ENCODE measurements around the gene DELE1. TPM values are rescaled to one million over a fixed set of nuclear protein-coding genes. Genes with fewer than 3 reads are reported as not detected.

DELE1 gene
- total RNA-seq, 1 donor from 2014 or later, result 108 TPM

DNA sequence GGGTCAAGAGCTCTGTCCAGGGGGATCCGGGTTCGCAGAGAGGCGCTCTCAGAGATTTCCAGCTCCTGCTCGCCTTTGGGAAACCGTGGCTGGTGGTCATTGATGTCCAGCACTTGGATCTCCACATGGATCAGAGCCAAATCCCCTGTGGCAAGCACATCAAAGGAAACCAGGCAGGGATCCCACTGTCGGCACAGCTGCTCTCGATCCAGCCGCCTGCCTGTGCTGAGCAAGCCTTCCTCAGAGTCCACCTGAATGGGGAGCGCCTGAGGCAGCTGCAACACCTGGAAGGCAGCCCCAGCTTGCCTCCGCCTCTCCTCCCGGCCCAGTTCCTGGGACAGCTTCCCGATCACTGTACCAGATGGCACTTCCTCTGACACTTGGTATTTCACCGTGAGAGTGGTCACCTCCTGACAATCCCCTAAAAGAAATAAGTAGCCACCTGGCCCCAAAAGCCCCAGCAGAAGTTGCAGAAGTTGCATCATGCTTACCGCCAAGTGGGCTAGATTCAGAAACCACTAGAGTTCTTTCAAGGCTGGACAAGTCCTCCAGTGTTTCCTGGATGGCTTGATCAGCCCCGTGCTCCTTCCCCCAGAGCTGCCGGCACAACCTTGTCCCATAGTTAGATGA, 33.8 kb downstream of the DELE1 start:
- H3K36me3 Mint-ChIP-seq (ENCODE audit: unreplicated experiment), result no peaks in the 10 kb centered on the region
- peak overlapping the region; percentile 42 for H3K4me3 Mint-ChIP-seq (ENCODE audit: unreplicated experiment)
- H3K4me1 Mint-ChIP-seq (ENCODE audit: low read depth, unreplicated experiment), result peaks cover 33% of the 10 kb centered on the region
- no peak for DNase-seq
- H3K27ac Mint-ChIP-seq (ENCODE audit: unreplicated experiment), result peak overlapping the region; percentile 93
- peaks cover 10% of the 10 kb centered on the region for H3K27me3 Mint-ChIP-seq (ENCODE audit: unreplicated experiment)
- peaks cover 6% of the 10 kb centered on the region for H3K9me3 Mint-ChIP-seq (ENCODE audit: unreplicated experiment)
- TF ChIP-seq, protein P1, sequence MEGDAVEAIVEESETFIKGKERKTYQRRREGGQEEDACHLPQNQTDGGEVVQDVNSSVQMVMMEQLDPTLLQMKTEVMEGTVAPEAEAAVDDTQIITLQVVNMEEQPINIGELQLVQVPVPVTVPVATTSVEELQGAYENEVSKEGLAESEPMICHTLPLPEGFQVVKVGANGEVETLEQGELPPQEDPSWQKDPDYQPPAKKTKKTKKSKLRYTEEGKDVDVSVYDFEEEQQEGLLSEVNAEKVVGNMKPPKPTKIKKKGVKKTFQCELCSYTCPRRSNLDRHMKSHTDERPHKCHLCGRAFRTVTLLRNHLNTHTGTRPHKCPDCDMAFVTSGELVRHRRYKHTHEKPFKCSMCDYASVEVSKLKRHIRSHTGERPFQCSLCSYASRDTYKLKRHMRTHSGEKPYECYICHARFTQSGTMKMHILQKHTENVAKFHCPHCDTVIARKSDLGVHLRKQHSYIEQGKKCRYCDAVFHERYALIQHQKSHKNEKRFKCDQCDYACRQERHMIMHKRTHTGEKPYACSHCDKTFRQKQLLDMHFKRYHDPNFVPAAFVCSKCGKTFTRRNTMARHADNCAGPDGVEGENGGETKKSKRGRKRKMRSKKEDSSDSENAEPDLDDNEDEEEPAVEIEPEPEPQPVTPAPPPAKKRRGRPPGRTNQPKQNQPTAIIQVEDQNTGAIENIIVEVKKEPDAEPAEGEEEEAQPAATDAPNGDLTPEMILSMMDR (IDR thresholded peaks at IDR 0.05; ENCODE audit: partially characterized antibody, unreplicated experiment), result no peak

DNA sequence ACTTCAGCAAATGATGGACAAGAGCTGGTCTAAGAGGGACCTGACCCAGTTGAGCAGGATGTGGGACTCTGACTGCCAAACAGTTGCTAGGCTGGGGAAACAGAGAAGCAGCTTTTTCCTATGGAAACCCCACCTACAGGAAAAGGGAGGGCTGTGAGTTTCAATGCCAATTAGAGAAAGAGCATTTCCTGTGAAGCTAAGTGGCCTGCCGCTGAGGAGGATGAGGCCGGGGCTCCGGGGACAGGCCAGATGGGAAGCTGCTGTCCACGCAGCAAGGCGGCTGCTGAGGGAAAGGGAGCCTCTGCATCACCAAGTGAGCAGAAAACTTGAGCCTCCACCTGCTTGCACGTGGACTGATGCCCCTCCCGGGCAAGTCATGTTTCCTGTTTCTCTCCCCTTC, 34.4 kb downstream of the DELE1 start, which contains the start of gene PCDH12:
PCDH12 (minus strand) TSS at position 90 of the 400 bp plus-strand sequence. CDS start 351 bp downstream, outside the sequence.
- H3K36me3 Mint-ChIP-seq (ENCODE audit: unreplicated experiment), result no peaks in the 10 kb centered on the region
- peaks cover 10% of the 10 kb centered on the region for H3K27me3 Mint-ChIP-seq (ENCODE audit: unreplicated experiment)
- TF ChIP-seq, protein P1 (IDR thresholded peaks at IDR 0.05; ENCODE audit: partially characterized antibody, unreplicated experiment), result peak; percentile 14
- H3K4me3 Mint-ChIP-seq (ENCODE audit: unreplicated experiment), result peak within 1 kb of the TSS; percentile 58
- peaks cover 4% of the 10 kb centered on the region for H3K9me3 Mint-ChIP-seq (ENCODE audit: unreplicated experiment)
- H3K27ac Mint-ChIP-seq (ENCODE audit: unreplicated experiment), result peak within 1 kb of the TSS; percentile 93
- DNase-seq, result peak; percentile 82
- peaks cover 33% of the 10 kb centered on the region for H3K4me1 Mint-ChIP-seq (ENCODE audit: low read depth, unreplicated experiment)

DNA sequence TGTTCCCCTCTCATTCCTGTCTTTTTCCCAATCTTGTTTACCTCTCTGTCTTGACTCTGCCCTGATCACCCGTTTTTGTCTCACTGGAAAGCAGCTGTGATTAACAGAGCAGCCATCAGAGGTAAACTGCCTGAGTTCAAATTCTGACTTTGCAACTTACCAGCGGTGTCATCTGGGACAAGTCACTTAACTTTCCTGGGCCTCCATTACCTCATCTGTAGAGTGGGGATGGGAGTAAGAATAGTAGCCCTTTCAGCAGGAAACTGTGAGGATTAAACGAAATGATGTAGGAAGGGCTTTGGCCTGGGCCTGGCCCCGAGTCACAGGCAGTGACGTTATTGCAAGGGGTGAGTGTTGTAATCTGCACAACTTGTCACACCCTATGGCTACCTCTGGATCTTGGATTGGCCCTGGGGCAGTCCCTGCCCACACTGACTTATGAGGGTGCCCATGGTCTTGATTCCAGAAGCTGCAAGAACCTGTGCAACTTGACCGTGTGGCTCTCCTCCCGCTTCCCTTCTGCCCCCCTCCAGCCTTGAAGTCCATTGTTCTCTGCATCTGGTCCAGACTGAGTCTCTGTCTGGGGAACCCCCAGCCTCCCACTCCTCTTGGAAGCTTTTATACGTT, 35.0 kb downstream of the DELE1 start:
- Mint-ChIP-seq H3K36me3 (ENCODE audit: unreplicated experiment) (no peaks in the 10 kb centered on the region), H3K27ac (ENCODE audit: unreplicated experiment) (peak overlapping the region; percentile 93), H3K9me3 (ENCODE audit: unreplicated experiment) (peaks cover 4% of the 10 kb centered on the region), H3K4me3 (ENCODE audit: unreplicated experiment) (peak overlapping the region; percentile 58), H3K4me1 (ENCODE audit: low read depth, unreplicated experiment) (peaks cover 33% of the 10 kb centered on the region), H3K27me3 (ENCODE audit: unreplicated experiment) (peaks cover 10% of the 10 kb centered on the region)
- TF ChIP-seq, protein P1 (IDR thresholded peaks at IDR 0.05; ENCODE audit: partially characterized antibody, unreplicated experiment), result no peak
- no peak for DNase-seq

DNA sequence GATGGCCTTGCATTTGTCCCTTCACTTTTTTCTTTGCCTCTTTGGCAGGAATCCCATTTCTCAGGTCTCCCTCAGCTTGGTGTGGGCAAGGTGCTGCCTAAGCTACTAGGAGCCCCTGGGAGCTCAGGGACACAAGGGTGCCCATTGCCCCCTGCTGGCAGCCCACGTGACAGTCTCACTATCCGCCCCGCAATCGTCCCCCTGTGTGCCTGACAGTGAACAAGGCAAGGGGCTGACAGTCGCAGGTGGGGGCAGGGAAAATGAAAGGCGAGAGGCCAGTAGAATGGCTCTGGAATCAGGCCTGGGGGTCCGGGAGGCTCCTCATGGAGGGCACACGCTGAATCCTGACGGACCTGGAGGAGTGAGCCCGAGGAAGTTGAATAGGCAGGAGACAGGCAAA, 36.3 kb downstream of the DELE1 start:
- peaks cover 2% of the 10 kb centered on the region for H3K9me3 Mint-ChIP-seq (ENCODE audit: unreplicated experiment)
- H3K36me3 Mint-ChIP-seq (ENCODE audit: unreplicated experiment), result no peaks in the 10 kb centered on the region
- peak overlapping the region; percentile 83 for H3K27ac Mint-ChIP-seq (ENCODE audit: unreplicated experiment)
- H3K27me3 Mint-ChIP-seq (ENCODE audit: unreplicated experiment), result peaks cover 10% of the 10 kb centered on the region
- TF ChIP-seq, protein P1 (IDR thresholded peaks at IDR 0.05; ENCODE audit: partially characterized antibody, unreplicated experiment), result no peak
- H3K4me1 Mint-ChIP-seq (ENCODE audit: low read depth, unreplicated experiment), result peaks cover 33% of the 10 kb centered on the region
- peak; percentile 36 for DNase-seq
- peak overlapping the region; percentile 20 for H3K4me3 Mint-ChIP-seq (ENCODE audit: unreplicated experiment)

Measured in glutamatergic neuron (in vitro differentiated cells).